H1 (cell line): Measurements from ENCODE around the gene GAPT. TPM values are rescaled to one million over a fixed set of nuclear protein-coding genes. Genes with fewer than 3 reads are reported as not detected.

Experiments
- CTCF ChIA-PET: fragments of 300-600 bp; sonication (Branson Sonifier 250); formaldehyde crosslinking; loops from one replicate; lab custom pipeline; 2021; ENCODE audit not compliant: partially characterized antibody; lab: Charles Lee
- POLR2A ChIA-PET: fragments of 300-600 bp; sonication (Branson Sonifier 250); formaldehyde crosslinking; loops from one replicate; lab custom pipeline; 2021; ENCODE audit warnings: inconsistent platforms; ENCODE audit not compliant: partially characterized antibody; lab: Charles Lee
- DNase-seq, 2 experiments: peaks; one replicate each; pipeline versions ENCODE4 v3.0.0 to v3.0.0-alpha.2; 2010 to 2022; ENCODE audit warnings: low spot score in 2 of 2, low read depth in 1 of 2, mixed read lengths in 1 of 2
- FAIRE-seq: peaks from 2 replicates; lab custom pipeline; 2011; peaks lifted over from hg19 to GRCh38; lab: Jason Lieb, UNC
- H2AFZ ChIP-seq: 2 replicates; pipeline ENCODE4 v1.8.1; 2012; ENCODE audit warnings: low read length, inconsistent platforms
- H2AK5ac ChIP-seq: 2 replicates; pipeline ENCODE4 v1.6.1; 2013; ENCODE audit warnings: low read depth, low read length
- H2BK120ac ChIP-seq: replicated peaks from 2 replicates; pipeline ENCODE3; 2013; ENCODE audit warnings: low read depth, low read length, inconsistent platforms
- H2BK12ac ChIP-seq: 2 replicates; pipeline ENCODE4 v1.6.1; 2013; ENCODE audit warnings: low read depth, low read length
- H2BK15ac ChIP-seq: 2 replicates; pipeline ENCODE4 v1.6.1; 2013; ENCODE audit warnings: low read length
- H2BK20ac ChIP-seq: 2 replicates; pipeline ENCODE4 v1.6.1; 2013; ENCODE audit warnings: low read length
- H2BK5ac ChIP-seq: 2 replicates; pipeline ENCODE4 v1.6.1; 2013; ENCODE audit warnings: low read depth, low read length
- H3K14ac ChIP-seq: 2 replicates; pipeline ENCODE4 v1.6.1; 2013; ENCODE audit warnings: inconsistent platforms; ENCODE audit not compliant: insufficient read length
- H3K18ac ChIP-seq: 2 replicates; pipeline ENCODE4 v1.6.1; 2013; ENCODE audit warnings: low read length; ENCODE audit errors: extremely low read depth
- H3K23ac ChIP-seq: 2 replicates; pipeline ENCODE4 v1.6.1; 2013; ENCODE audit warnings: inconsistent platforms; ENCODE audit not compliant: insufficient read length
- H3K23me2 ChIP-seq: 2 replicates; pipeline ENCODE4 v1.6.1; 2013; ENCODE audit warnings: low read depth, low read length
- H3K27ac ChIP-seq: 2 replicates; pipeline ENCODE4 v1.6.1; 2011; ENCODE audit warnings: low read depth, low read length, inconsistent platforms
- H3K27me3 ChIP-seq, 4 experiments: replicated peaks in 1 of 4; 1 replicate in 1 of 4; 2 replicates in 3 of 4; pipeline versions ENCODE4 v1.6.1 to v1.8.1; 2011 to 2013; ENCODE audit warnings: low read length in 3 of 4, mild to moderate bottlenecking in 3 of 4, inconsistent platforms in 2 of 4, mixed read lengths in 2 of 4, moderate library complexity in 1 of 4; ENCODE audit not compliant: control insufficient read depth in 3 of 4, insufficient read depth in 3 of 4; ENCODE audit errors: extremely low read depth in 1 of 4
- H3K36me3 ChIP-seq, 4 experiments: 2 replicates each; pipeline versions ENCODE4 v1.6.1 to v1.8.1; 2011 to 2013; ENCODE audit warnings: mild to moderate bottlenecking in 4 of 4, low read length in 3 of 4, moderate library complexity in 2 of 4, control low read depth in 1 of 4, inconsistent platforms in 1 of 4; ENCODE audit not compliant: insufficient read depth in 4 of 4, control insufficient read depth in 2 of 4
- H3K4ac ChIP-seq: replicated peaks from 2 replicates; pipeline ENCODE3; 2013; ENCODE audit warnings: low read length, low read depth, mixed read lengths, inconsistent platforms; ENCODE audit not compliant: insufficient read length
- H3K4me1 ChIP-seq, 4 experiments: replicated peaks in 1 of 4; 1 replicate in 1 of 4; 2 replicates in 3 of 4; pipeline versions ENCODE4 v1.6.1 to v1.8.1; 2011 to 2013; ENCODE audit warnings: low read length in 3 of 4, inconsistent platforms in 2 of 4, mixed read lengths in 1 of 4; ENCODE audit not compliant: insufficient read depth in 4 of 4, control insufficient read depth in 3 of 4
- H3K4me2 ChIP-seq, 2 experiments: 2 replicates each; pipeline versions ENCODE4 v1.6.1 to v1.8.1; 2011 to 2013; ENCODE audit warnings: low read depth in 2 of 2, low read length in 2 of 2, control low read depth in 1 of 2, inconsistent platforms in 1 of 2, mild to moderate bottlenecking in 1 of 2; ENCODE audit not compliant: insufficient read depth in 1 of 2
- H3K4me3 ChIP-seq, 4 experiments: fragments of 200-600, 300-600 bp in 1 of 4; sonication (generic), shearing (Covaris generic), sonication (Bioruptor Twin) in 1 of 4; 2 replicates each; pipeline versions ENCODE4 v1.5.1 to v1.8.1; 2011 to 2016; ENCODE audit warnings: low read length in 4 of 4, low read depth in 3 of 4, control low read depth in 2 of 4, inconsistent platforms in 2 of 4, mild to moderate bottlenecking in 2 of 4, mixed read lengths in 1 of 4, moderate library complexity in 1 of 4; ENCODE audit not compliant: insufficient read depth in 2 of 4; ENCODE audit errors: extremely low read depth in 1 of 4
- H3K56ac ChIP-seq: replicated peaks from 2 replicates; pipeline ENCODE3; 2013; ENCODE audit warnings: low read depth, mild to moderate bottlenecking, mixed read lengths, low read length, inconsistent platforms; ENCODE audit not compliant: insufficient read length
- H3K79me1 ChIP-seq: 2 replicates; pipeline ENCODE4 v1.6.1; 2013; ENCODE audit warnings: low read depth, low read length, control low read depth
- H3K79me2 ChIP-seq, 2 experiments: 2 replicates each; pipeline versions ENCODE4 v1.6.1 to v1.8.1; 2012 to 2013; ENCODE audit warnings: low read length in 2 of 2, mild to moderate bottlenecking in 2 of 2, inconsistent platforms in 1 of 2; ENCODE audit not compliant: insufficient read depth in 2 of 2, control insufficient read depth in 1 of 2
- H3K9ac ChIP-seq, 4 experiments: replicated peaks in 1 of 4; 1 replicate in 1 of 4; 2 replicates in 3 of 4; pipeline versions ENCODE4 v1.6.1 to v1.8.1; 2011 to 2013; ENCODE audit warnings: low read depth in 3 of 4, low read length in 3 of 4, control low read depth in 2 of 4, mild to moderate bottlenecking in 2 of 4, moderate library complexity in 2 of 4, inconsistent platforms in 1 of 4; ENCODE audit errors: extremely low read depth in 1 of 4
- H3K9me3 ChIP-seq, 2 experiments: 2 replicates each; pipeline versions ENCODE4 v1.6.1 to v1.8.1; 2012 to 2013; ENCODE audit warnings: mild to moderate bottlenecking in 2 of 2, moderate library complexity in 2 of 2, control low read depth in 1 of 2, inconsistent platforms in 1 of 2, low read depth in 1 of 2, low read length in 1 of 2, mixed read lengths in 1 of 2; ENCODE audit not compliant: insufficient read depth in 2 of 2
- H4K20me1 ChIP-seq, 2 experiments: replicated peaks in 1 of 2; 2 replicates each; pipeline versions ENCODE3 to v1.8.1; 2011 to 2013; ENCODE audit warnings: inconsistent platforms in 2 of 2, low read length in 2 of 2, mild to moderate bottlenecking in 1 of 2; ENCODE audit not compliant: insufficient read depth in 2 of 2, control insufficient read depth in 1 of 2
- H4K5ac ChIP-seq: 2 replicates; pipeline ENCODE4 v1.6.1; 2013; ENCODE audit warnings: low read length, low read depth, mixed read lengths, inconsistent platforms; ENCODE audit not compliant: insufficient read length
- H4K8ac ChIP-seq: 2 replicates; pipeline ENCODE4 v1.8.0; 2013; ENCODE audit warnings: mild to moderate bottlenecking, moderate library complexity, low read length, inconsistent platforms; ENCODE audit not compliant: insufficient read depth; ENCODE audit errors: extremely low read depth
- H4K91ac ChIP-seq: replicated peaks from 2 replicates; pipeline ENCODE3; 2013; ENCODE audit warnings: low read length, mixed read lengths, inconsistent platforms; ENCODE audit not compliant: insufficient read length
- CHD2 ChIP-seq: IDR thresholded peaks from 2 replicates; pipeline ENCODE4 v1.6.1; 2012; ENCODE audit warnings: low read length, improper control_type of control experiment
- CREB1 ChIP-seq: IDR thresholded peaks from 2 replicates; pipeline ENCODE4 v1.6.1; 2012; ENCODE audit warnings: inconsistent platforms
- GABPA ChIP-seq: IDR thresholded peaks from 2 replicates; pipeline ENCODE4 v1.6.1; 2011; ENCODE audit warnings: mild to moderate bottlenecking, low read length, moderate library complexity, borderline replicate concordance; ENCODE audit not compliant: insufficient read depth
- HDAC6 ChIP-seq: IDR thresholded peaks from one replicate; pipeline ENCODE4 v1.7.1; 2012; ENCODE audit warnings: low read depth, mild to moderate bottlenecking, inconsistent platforms, low read length, moderate library complexity
- KDM4A ChIP-seq: IDR thresholded peaks from one replicate; pipeline ENCODE4 v1.7.1; 2012; ENCODE audit warnings: low read depth, mild to moderate bottlenecking, moderate library complexity, low read length, inconsistent platforms; ENCODE audit not compliant: severe bottlenecking
- MAFK ChIP-seq: IDR thresholded peaks from 2 replicates; pipeline ENCODE4 v1.6.1; 2012; ENCODE audit warnings: low read depth, mild to moderate bottlenecking, improper control_type of control experiment, low read length
- POLR2AphosphoS5 ChIP-seq: IDR thresholded peaks from 2 replicates; pipeline ENCODE4 v1.6.1; 2011; ENCODE audit warnings: low read depth, low read length
- SIRT6 ChIP-seq: IDR thresholded peaks from one replicate; pipeline ENCODE4 v1.7.1; 2012; ENCODE audit warnings: low read length, inconsistent platforms
- SRF ChIP-seq: IDR thresholded peaks from 2 replicates; pipeline ENCODE4 v1.6.1; 2011; ENCODE audit warnings: mild to moderate bottlenecking, low read depth, low read length, moderate library complexity
- TAF1 ChIP-seq: IDR thresholded peaks from 2 replicates; pipeline ENCODE4 v1.6.1; 2011; ENCODE audit warnings: mild to moderate bottlenecking, low read depth, low read length
- ZNF274 ChIP-seq: IDR thresholded peaks from 2 replicates; pipeline ENCODE4 v1.7.0; 2012; ENCODE audit warnings: low read length, borderline replicate concordance; ENCODE audit errors: extremely low read depth
- polyA plus RNA-seq, 7 experiments: library from polyadenylated mRNA; depleted of rRNA in 3 of 7; stranded (reverse) in 5 of 7; unstranded in 2 of 7; fragments of >200 nt in 5 of 7; fragments of 200-250 nt in 2 of 7; gene quantifications; 1 replicate in 5 of 7; 2 replicates in 1 of 7; 4 replicates in 1 of 7; pipeline versions ENCODE4 v1.2.1 to v1.2.3, GENCODE V29; 2011 to 2013; ENCODE audit warnings: missing spikeins in 2 of 7, mixed read lengths in 2 of 7
- total RNA-seq: library from RNA; stranded (reverse); fragmentation: NEBNext Ultra II Directional; extraction: Animal tissue kit (Norgen Biotek cat#: 25700); gene quantifications from 2 replicates; pipeline ENCODE4 v1.2.1, GENCODE V29; 2021

GAPT gene
- total and polyA plus RNA-seq, 2 of the 8 experiments (the other 6 are each of a cell fraction or from before 2014, with no cell fraction given), result not detected

DNA sequence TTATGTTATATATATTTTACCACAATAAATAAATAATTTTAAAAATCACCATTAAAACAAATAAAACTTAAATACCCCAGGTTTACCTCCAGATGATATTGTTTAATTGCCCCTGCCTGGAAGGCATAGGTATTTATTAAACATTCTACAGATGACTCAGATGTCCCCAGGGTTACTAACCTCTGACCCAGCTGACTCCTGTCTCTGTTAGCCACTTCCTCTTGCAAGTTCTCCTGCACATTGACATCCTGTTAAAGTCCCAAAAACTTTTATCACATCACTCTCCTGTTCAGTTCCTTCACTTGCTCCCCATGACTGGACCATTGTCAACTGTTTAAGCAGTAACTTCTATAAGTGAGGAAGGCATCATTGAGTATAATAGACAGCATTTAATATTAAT is 54.7 kb downstream of the GAPT start:
- H2AK5ac ChIP-seq, result no peak overlapping the region
- no peak overlapping the region for H3K4me2 ChIP-seq
- no peak overlapping the region for H4K91ac ChIP-seq
- ChIA-PET CTCF (no interaction called here), POLR2A (no interaction called here)
- no peaks in the 10 kb centered on the region for H3K4me1 ChIP-seq
- H3K79me2 ChIP-seq, result no peaks in the 10 kb centered on the region
- DNase-seq (no peak), FAIRE-seq (no peak)
- no peaks in the 10 kb centered on the region for H3K79me1 ChIP-seq
- H4K8ac ChIP-seq, result no peak overlapping the region
- TF ChIP-seq MAFK (no peak), KDM4A (no peak), SRF (no peak), SIRT6 (no peak), CHD2 (no peak), CREB1 (no peak), HDAC6 (no peak), ZNF274 (no peak), POLR2AphosphoS5 (no peak), TAF1 (no peak), GABPA (no peak)
- H3K56ac ChIP-seq, result no peak overlapping the region
- no peak overlapping the region for H2BK15ac ChIP-seq
- no peak overlapping the region for H3K14ac ChIP-seq
- no peaks in the 10 kb centered on the region for H3K27me3 ChIP-seq
- H3K27ac ChIP-seq, result no peak overlapping the region
- no peak overlapping the region for H2BK120ac ChIP-seq
- no peak overlapping the region for H3K9ac ChIP-seq
- no peak overlapping the region for H3K18ac ChIP-seq
- peaks cover 0 to 8% of the 10 kb centered on the region in 2 experiments; a peak in 2 of 4 replicates for H3K9me3 ChIP-seq
- H3K4ac ChIP-seq, result no peak overlapping the region
- no peak overlapping the region for H3K23ac ChIP-seq
- no peaks in the 10 kb centered on the region for H4K20me1 ChIP-seq
- no peak overlapping the region for H2BK5ac ChIP-seq
- no peaks in the 10 kb centered on the region for H3K36me3 ChIP-seq
- H3K4me3 ChIP-seq, result no peak overlapping the region
- no peak overlapping the region for H4K5ac ChIP-seq
- H3K23me2 ChIP-seq, result no peaks in the 10 kb centered on the region
- no peak overlapping the region for H2BK20ac ChIP-seq
- no peak overlapping the region for H2AFZ ChIP-seq
- H2BK12ac ChIP-seq, result no peak overlapping the region
